ENCODE results near the gene NOBOX.

GRCh38 chr7:144452064-144452463 lies 48.6 kb upstream of the NOBOX start:
- TF ChIP-seq POLR2A (IDR thresholded peaks at IDR 0.05) (no peak), CTCF (IDR thresholded peaks at IDR 0.05) (no peak), EP300 (IDR thresholded peaks at IDR 0.05) (no peak)

All from suprapubic skin (tissue), 3 donors.